GM19328 (cell line): Measurements from ENCODE around the gene CYP1A2.

Source experiments
- ATAC-seq: cut with Tn5 transposase; IDR thresholded peaks from one replicate; pipeline ENCODE4 v1.9.1; 2021; ENCODE audit warnings: mild to moderate bottlenecking, moderate library complexity; ENCODE audit not compliant: unreplicated experiment

Gene CYP1A2

DNA sequence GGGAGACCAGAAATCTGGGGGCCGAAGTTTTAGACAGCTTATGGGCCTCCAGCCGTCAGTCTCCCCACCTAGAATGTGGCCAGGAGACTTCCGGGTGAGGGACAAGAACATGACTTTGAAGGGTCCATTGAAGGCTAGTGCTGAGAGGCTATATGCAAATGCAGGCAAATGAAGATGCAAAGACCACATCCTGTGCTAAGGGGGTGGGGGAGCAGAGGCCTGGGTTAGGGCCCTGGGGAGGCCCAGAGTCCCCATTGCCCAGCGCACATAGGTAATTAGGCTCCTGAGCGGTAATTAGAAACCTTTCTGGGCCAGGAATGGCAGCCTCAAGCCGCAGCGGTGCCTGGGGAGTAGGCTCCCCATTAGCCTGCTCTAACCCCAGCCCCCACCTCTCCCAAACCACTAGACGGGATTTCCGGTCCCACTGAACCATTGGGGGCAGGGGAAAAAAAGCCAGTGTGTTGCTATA is 40.1 kb downstream of the CYP1A2 start:
- ATAC-seq = no peak

GRCh38 chr15:74789171-74789631 is 40.6 kb downstream of the CYP1A2 start:
- no peak for ATAC-seq

- no peak for ATAC-seq
Measured at GRCh38 chr15:74789741-74790079, 41.1 kb downstream of the CYP1A2 start.

DNA sequence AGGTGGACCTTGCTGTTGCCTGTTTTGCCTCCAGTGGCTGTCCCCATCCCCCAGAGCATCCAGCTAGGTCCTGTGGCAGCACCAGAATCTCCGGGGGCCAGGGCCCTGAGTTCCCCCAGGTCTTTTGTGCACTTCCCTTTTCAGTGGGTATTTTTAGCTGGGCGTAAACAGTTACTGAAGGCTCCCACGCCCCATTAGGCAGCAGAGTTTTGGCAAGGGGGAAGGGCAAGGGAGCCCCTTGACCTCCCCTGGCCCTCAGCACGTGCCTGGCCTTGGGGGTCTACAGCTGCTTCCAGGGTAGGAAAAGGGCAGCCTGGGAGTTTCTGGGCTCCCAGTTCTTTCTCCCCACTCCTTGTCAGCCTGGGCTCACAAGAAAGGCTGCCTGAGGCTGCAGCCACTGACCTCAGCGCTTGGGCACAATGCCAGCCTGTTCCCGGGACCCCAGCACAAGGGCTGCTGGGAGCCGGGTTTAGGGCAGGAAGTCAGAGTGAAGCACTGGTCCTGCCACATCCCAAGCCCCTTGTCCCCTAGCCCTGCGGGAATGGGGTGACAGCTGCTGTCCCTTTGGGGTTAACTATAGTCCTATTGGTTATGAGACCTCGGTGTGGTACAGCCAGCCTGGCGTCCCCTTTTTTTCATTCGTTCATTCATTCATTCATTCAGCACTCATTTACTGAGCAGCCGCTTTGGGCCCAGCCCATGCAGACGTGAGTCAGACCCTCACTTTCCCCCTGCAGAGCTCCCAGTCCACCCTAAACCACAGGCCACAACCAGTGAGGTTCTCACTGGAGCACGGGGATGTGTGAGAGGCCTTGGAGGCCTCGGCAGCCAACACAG is 41.7 kb downstream of the CYP1A2 start:
- no peak for ATAC-seq

GRCh38 chr15:74791007-74791406 is 42.4 kb downstream of the CYP1A2 start:
- no peak for ATAC-seq

DNA sequence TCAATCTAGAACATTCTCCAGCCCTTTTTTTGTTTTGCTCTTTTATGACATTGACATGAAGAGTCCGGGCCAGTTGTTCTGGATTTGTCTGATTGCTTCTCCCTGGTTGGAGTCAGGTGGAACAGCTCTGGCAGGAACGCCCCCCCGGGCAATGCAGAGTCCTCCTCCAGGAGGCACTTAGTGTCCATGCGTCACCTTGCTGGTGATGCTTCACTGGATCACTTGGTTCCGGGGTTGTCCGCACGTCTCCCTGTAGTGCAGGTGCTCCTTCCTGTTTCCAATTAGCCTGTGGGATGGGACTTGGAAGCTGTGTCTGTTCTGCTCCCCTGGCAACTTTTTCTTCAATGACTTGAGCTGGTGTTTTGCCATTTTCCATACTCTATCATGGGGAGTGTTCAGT is 43.0 kb downstream of the CYP1A2 start:
- no peak for ATAC-seq

GRCh38 chr15:74792227-74793016 is 43.8 kb downstream of the CYP1A2 start:
- ATAC-seq = no peak

DNA sequence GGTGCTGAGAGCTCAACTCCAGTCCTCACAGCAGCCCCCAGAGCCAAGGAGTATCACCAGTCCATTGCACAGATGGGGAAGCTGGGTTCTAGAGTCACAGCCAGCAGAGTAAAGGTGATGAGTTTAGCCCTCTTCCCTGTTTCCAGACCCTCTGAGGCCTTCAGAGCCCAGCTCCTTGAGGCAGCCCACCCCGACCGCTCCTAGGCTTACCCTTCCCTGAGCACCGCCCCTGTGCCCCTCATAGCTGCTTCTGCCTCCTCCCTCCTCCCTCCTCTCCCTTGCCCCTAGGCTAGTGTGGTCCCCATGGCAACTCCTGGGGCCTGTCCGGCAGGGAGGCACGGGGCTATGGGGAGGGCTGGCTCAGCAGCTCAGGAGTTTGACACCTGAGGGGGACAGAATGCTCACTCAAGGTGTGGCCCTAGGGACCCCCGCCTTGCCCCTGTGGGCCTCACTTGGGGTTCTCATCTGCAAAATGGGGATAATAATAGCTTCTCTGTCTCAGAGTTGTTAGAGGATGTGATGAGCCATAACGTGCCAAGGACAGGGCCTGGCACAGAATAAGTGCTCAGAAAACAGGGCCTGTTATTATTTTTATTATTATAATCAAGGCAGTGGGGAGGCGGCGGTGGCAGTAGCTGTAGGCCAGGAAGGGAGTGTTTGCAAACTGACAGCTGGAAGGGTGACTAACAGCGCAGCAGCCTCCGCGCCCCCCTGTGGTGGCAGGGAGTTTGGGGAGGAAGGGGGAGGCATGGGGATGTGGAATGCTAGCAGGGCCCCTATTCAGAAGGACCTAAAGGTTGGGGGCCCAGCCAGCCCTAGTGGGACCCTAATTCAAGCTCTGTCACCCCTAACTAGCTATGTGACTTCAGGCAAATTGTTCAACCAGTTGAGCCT is 44.7 kb downstream of the CYP1A2 start:
- no peak for ATAC-seq

DNA sequence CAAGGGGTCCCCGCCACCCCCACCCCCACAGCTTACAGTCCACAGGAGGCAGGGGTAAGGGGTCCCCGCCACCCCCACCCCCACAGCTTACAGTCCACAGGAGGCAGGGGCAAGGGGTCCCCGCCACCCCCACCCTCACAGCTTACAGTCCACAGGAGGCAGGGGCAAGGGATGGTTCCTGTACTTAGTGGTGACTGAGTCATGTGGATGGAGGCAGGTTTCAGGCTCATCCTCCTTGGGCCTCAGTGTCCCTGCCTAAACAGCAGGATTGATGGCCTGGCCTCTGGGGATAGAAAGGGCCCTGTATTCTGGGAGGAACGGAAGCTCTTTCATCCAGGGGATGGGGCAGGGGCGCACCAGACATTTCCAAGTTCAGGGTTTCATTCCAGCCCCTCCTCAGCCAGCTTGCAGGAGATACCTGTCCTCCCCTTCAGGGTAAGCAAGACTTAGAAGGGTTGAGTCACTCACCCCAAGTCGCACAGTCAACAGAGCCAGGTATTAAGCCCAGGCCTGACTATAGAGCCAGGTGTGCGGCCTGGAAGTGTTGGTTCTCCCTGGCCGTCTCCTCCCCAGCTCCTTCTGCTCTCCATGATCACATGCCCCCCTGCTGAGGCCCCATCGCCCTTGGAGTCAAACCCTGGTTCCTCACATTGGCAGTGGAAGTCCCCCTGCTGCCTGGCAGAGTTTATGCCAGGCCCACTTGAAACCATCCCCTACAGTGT is 45.8 kb downstream of the CYP1A2 start:
- no peak for ATAC-seq

GRCh38 chr15:74794970-74795349 is 46.3 kb downstream of the CYP1A2 start:
- ATAC-seq = no peak

DNA sequence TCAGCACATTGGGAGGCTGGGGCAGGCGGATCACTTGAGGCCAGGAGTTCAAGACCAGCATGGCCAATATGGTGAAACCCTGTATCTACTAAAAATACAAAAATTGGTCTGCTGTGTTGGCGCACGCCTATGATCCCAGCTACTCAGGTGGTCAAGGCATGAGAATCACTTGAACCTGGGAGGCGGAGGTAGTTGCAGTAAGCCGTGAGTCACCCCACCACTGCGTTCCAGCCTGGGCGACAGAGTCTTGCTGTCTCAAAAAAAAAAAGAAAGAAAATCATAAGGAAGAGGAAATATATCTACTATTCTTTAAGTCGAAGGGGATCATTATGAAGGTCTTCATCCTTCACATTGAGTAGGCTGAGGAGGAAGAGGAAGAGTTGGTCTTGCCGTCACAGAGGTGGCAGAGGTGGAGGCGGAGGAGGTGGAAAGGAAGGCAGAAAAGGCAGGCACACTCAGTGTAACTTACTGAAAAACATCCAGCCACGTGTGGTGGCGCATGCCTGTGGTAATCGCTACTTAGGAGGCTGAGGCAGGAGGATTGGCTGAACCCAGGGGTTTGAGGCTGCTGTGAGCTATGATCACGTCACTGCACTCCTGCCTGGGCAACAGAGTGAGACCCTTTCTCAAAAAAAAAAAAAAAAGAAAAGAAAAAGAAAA is 47.5 kb downstream of the CYP1A2 start:
- no peak for ATAC-seq

GRCh38 chr15:74798388-74799254 is 50.0 kb downstream of the CYP1A2 start:
- ATAC-seq = no peak

DNA sequence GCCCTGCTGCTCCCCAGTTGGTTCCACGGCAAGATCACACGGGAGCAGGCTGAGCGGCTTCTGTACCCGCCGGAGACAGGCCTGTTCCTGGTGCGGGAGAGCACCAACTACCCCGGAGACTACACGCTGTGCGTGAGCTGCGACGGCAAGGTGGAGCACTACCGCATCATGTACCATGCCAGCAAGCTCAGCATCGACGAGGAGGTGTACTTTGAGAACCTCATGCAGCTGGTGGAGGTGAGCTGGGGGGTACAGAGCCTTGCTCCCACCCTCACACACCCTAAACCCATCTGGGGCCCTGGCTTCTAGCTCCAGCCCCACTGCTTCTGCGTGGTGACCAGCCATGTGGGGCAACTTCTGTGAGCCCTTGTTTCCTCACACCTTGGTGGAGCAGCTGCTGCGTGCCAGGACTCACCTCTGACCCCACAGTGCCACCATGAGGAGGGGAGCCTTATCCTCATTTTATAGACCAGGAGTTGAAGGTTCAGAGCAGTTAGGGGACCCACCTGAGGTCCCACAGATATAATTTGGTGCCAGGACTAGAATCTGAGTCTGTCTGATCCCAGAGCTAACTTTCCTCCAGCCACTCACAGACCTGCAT is 50.7 kb downstream of the CYP1A2 start:
- ATAC-seq = no peak

DNA sequence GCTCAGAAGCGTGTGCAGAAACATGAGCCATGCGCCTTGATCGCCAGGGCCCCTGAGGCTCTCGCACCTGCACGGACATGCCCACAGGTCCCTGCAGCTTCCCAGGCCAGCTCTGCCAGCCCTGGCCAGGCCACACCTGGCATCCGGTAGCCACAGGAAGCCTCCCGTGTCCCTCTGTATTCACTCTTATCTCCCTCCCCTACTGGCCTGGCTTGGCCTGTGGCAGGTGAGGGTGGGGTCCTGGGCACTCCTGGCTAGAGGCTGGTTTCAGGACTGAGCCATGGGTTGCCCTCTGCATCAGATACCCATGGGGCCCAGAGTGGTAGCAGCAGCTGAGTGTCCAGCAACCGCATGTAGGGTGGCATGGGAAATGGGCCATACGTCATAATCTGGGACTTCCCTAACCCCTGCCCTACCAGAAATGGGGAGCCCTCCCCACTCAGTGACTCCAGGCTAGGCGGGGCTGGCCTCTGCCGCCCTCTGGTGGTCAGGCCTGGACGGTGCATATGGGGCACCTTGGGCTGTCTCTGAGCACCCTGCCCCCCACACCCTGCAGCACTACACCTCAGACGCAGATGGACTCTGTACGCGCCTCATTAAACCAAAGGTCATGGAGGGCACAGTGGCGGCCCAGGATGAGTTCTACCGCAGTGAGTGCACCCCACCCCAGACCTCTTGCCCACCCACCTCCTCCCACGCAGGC is 51.4 kb downstream of the CYP1A2 start:
- no peak for ATAC-seq

GRCh38 chr15:74800559-74801094 is 52.0 kb downstream of the CYP1A2 start:
- ATAC-seq = no peak

DNA sequence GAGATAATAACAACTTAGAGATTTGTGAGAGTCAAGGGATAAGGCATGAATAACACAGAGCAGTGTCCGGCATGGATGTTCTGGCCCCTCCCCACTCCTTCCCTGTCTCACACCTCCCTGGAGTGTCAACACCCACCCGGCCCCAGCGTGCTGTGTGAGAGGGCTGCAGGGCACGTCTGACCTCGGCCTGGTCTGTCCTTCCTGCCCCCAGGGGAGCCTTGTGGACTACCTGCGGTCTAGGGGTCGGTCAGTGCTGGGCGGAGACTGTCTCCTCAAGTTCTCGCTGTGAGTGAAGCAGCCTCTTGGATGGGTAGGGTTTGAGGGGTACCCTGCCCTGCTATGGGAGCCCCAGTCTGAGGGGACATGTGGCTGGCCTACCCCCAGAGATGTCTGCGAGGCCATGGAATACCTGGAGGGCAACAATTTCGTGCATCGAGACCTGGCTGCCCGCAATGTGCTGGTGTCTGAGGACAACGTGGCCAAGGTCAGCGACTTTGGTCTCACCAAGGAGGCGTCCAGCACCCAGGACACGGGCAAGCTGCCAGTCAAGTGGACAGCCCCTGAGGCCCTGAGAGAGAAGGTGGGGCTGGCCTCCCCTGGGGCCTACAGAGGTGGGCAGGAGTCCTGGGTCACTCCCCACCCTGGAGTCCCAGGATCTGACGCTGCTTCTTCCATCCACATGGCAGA is 52.8 kb downstream of the CYP1A2 start:
- ATAC-seq = no peak

DNA sequence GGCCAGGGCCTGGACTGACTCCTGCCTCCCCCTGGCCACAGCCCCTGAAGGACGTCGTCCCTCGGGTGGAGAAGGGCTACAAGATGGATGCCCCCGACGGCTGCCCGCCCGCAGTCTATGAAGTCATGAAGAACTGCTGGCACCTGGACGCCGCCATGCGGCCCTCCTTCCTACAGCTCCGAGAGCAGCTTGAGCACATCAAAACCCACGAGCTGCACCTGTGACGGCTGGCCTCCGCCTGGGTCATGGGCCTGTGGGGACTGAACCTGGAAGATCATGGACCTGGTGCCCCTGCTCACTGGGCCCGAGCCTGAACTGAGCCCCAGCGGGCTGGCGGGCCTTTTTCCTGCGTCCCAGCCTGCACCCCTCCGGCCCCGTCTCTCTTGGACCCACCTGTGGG is 53.6 kb downstream of the CYP1A2 start:
- no peak for ATAC-seq
